ENCODE measurements around the gene NLRP3.

GRCh38 chr1:247415423-247416361 is at the start of gene NLRP3:
- no peak for TF ChIP-seq E2F1 (CRISPR knock-in tag; IDR thresholded peaks at IDR 0.05)
- no peak for TF ChIP-seq HCFC1 (IDR thresholded peaks at IDR 0.05; ENCODE audit: low read depth, low read length)
- no peak for TF ChIP-seq EP300 (IDR thresholded peaks at IDR 0.05; ENCODE audit: low read length)
- TF ChIP-seq SPI1 (IDR thresholded peaks at IDR 0.05; ENCODE audit: borderline replicate concordance, low read depth, low read length) = no peak
- TF ChIP-seq ZNF347 (CRISPR knock-in tag; IDR thresholded peaks at IDR 0.05; ENCODE audit: low read depth) = no peak
- no peak for TF ChIP-seq ZBTB11 (CRISPR knock-in tag; IDR thresholded peaks at IDR 0.05)
- TF ChIP-seq TGIF2 (CRISPR knock-in tag; IDR thresholded peaks at IDR 0.05) = no peak
- no peak for TF ChIP-seq RAD51 (IDR thresholded peaks at IDR 0.05; ENCODE audit: borderline replicate concordance, low read depth)

Measured in K562 (cell line).